Activated T-cell treated with anti-CD3 and anti-CD28 coated beads for 1 hour (primary cell): ENCODE measurements around the gene DHRS1.

Experiments used
- DNase-seq: peaks from one replicate; pipeline ENCODE4 v3.0.0-alpha.2; 2020; ENCODE audit warnings: low read depth

DHRS1 gene

GRCh38 chr14:24299255-24300191, at the start of gene DHRS1, which contains the start of gene NOP9:
TSS of gene DHRS1 (minus strand) at chr14:24299780. CDS start at chr14:24299106, 674 bp downstream.
TSS of gene NOP9 (plus strand) at chr14:24299850. CDS start at chr14:24299955, 105 bp downstream.
- peak; percentile 93 for DNase-seq

GRCh38 chr14:24348186-24348585, 48.6 kb upstream of the DHRS1 start:
- DNase-seq = no peak

GRCh38 chr14:24347134-24347533, 47.6 kb upstream of the DHRS1 start:
- DNase-seq = no peak

GRCh38 chr14:24343795-24344660, 44.4 kb upstream of the DHRS1 start:
- no peak for DNase-seq

- DNase-seq = no peak
Measured at GRCh38 chr14:24342889-24343288, 43.3 kb upstream of the DHRS1 start.

- DNase-seq = no peak
Measured at GRCh38 chr14:24340606-24341005, 41.0 kb upstream of the DHRS1 start.

GRCh38 chr14:24339284-24340151, 39.9 kb upstream of the DHRS1 start, which contains the start of gene RIPK3:
TSS of gene RIPK3 (minus strand) at chr14:24339991. CDS start at chr14:24339826, 165 bp downstream.
- DNase-seq = peak; percentile 68

GRCh38 chr14:24338843-24339242, 39.3 kb upstream of the DHRS1 start:
- no peak for DNase-seq

GRCh38 chr14:24337824-24338175, 38.2 kb upstream of the DHRS1 start:
- DNase-seq = no peak

GRCh38 chr14:24337144-24337823, 37.7 kb upstream of the DHRS1 start:
- DNase-seq = no peak

- no peak for DNase-seq
Measured at GRCh38 chr14:24335461-24336171, 36.0 kb upstream of the DHRS1 start.

- no peak for DNase-seq
Measured at GRCh38 chr14:24334431-24335291, 35.1 kb upstream of the DHRS1 start, which contains the start of gene ADCY4. TSS of gene ADCY4 (minus strand) at chr14:24335071. CDS start at chr14:24334652, 419 bp downstream.

- DNase-seq = peak; percentile 74
Measured at GRCh38 chr14:24332268-24332993, 32.9 kb upstream of the DHRS1 start.

- no peak for DNase-seq
Measured at GRCh38 chr14:24331731-24332267, 32.2 kb upstream of the DHRS1 start.

GRCh38 chr14:24330973-24331674, 31.5 kb upstream of the DHRS1 start:
- no peak for DNase-seq

- DNase-seq = peak; percentile 30
Measured at GRCh38 chr14:24329736-24330135, 30.2 kb upstream of the DHRS1 start.

GRCh38 chr14:24329073-24329663, 29.6 kb upstream of the DHRS1 start:
- DNase-seq = no peak
